AG09319 (cell line): ENCODE results near the gene NSA2.
"Not testable (repeated sequence)": the region's sequence is repeated elsewhere in the genome, so short reads cannot be mapped to it uniquely, and the experiment has no call there.

Experiments used
- DNase-seq: peaks from one replicate; pipeline ENCODE4 v3.0.0-alpha.2; 2010; ENCODE audit warnings: low read depth; ENCODE audit errors: extremely low read depth
- TF ChIP-seq, protein P1 (sequence below): IDR thresholded peaks from 2 replicates; pipeline ENCODE4 v1.5.1; 2011; ENCODE audit warnings: low read depth, mild to moderate bottlenecking, inconsistent platforms, low read length, moderate library complexity

Gene NSA2

DNA sequence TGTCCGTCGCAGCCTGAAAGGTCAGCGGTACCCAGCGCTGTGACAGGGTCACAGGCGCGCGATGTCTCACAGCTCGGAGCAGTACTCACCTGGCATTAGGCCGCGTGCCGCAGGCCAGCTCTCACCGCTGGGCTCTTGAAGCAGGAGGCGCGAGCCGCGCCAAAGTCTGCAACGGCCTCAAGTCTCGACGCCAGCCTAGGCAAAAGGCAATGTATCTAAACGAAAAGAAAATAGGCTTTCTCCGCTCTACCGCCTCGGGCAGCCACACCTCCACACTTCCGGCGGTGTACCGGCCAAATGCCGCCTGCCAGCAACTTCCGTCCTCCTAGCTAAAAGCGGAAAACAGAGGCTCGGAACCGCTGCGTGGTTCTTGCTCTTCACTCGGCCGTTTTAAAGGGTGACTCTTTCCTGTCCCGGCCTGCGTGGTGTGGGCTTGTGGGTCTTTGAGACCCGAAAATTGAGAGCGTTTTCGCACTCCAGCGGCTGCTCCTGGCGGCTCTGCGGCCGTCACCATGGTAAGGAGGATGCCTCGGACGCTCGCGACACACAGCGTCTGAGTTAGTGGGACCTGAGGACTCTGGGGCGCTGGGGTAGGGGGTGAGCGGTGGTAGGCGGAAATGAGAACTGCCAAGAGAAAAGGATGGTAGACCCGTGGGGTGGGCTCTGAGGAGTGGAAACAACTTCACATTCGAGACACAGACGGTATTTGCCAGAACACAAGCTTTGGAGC, at the start of gene NSA2, which contains the start of gene GFM2:
NSA2 (plus strand) TSS at position 401 of the 730 bp plus-strand sequence; CDS start at position 513, 112 bp downstream.
GFM2 (minus strand) TSS at position 269 of the 730 bp plus-strand sequence. CDS start 3,375 bp downstream, outside the sequence.
- TF ChIP-seq, protein P1, sequence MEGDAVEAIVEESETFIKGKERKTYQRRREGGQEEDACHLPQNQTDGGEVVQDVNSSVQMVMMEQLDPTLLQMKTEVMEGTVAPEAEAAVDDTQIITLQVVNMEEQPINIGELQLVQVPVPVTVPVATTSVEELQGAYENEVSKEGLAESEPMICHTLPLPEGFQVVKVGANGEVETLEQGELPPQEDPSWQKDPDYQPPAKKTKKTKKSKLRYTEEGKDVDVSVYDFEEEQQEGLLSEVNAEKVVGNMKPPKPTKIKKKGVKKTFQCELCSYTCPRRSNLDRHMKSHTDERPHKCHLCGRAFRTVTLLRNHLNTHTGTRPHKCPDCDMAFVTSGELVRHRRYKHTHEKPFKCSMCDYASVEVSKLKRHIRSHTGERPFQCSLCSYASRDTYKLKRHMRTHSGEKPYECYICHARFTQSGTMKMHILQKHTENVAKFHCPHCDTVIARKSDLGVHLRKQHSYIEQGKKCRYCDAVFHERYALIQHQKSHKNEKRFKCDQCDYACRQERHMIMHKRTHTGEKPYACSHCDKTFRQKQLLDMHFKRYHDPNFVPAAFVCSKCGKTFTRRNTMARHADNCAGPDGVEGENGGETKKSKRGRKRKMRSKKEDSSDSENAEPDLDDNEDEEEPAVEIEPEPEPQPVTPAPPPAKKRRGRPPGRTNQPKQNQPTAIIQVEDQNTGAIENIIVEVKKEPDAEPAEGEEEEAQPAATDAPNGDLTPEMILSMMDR, result no peak
- DNase-seq, result peak; percentile 79

DNA sequence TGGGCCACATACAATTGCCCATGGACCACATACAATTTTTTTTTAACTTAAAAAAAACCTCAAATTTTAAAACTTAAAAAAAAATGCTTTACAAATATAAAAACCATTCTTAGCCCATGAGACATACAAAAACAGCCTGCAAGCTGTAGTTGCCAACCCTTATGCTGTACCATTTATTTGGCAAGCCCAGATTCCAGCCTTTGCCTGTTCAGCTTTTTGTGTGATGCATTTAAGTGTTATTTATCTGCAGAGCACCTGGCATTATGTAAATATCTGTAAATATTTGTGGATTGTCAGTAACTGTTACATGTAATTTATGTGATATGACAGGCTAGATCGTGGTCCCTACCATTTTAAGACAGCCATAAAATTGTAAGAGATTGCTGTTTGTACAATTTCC, 49.5 kb upstream of the NSA2 start:
- DNase-seq, result no peak
- TF ChIP-seq, protein P1, result no peak

DNA sequence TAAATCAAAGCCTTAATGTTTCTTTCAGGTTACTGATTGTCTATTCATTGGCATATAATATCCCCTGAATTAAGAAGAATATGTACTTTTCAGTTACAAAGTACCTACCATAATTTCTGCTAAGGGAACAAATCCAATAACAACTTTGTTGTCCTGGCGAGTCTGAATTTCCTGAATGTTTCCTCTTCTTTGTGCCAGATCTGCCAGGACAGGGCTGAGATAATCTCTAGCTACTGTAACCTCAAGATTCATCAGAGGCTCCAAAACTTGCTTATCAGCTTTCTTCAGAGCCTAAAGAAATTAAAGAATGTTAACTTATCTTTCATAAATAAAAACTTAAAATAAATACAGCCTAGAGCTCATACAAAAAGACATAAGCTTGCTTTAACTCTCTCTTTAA, 44.8 kb upstream of the NSA2 start:
- DNase-seq, result no peak
- TF ChIP-seq, protein P1, result no peak

DNA sequence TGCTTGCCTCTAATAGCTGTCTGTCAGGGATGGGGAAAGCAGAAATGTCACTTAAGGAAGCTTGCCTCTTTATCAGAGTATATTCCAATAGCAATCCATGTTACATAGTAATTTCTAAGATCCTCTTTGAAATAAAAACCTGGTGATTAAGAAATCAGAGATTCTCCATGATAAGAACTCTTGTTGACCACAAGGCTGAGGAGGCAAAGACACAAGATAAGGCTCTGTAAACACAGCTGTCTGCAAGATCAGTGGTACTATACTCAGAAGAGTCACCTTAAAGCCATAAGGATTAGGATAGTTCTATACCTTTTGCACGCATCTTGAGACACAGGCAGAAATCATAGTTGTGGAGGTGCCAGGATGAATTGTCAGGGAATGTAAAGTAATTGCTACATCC, 41.7 kb upstream of the NSA2 start:
- DNase-seq, result no peak
- TF ChIP-seq, protein P1, result no peak

- TF ChIP-seq, protein P1, result no peak
- DNase-seq, result no peak
Observed at GRCh38 chr5:74736759-74737158, 30.3 kb upstream of the NSA2 start.

- DNase-seq, result no peak
- TF ChIP-seq, protein P1, result no peak
Observed at GRCh38 chr5:74738406-74738805, 28.6 kb upstream of the NSA2 start.

DNA sequence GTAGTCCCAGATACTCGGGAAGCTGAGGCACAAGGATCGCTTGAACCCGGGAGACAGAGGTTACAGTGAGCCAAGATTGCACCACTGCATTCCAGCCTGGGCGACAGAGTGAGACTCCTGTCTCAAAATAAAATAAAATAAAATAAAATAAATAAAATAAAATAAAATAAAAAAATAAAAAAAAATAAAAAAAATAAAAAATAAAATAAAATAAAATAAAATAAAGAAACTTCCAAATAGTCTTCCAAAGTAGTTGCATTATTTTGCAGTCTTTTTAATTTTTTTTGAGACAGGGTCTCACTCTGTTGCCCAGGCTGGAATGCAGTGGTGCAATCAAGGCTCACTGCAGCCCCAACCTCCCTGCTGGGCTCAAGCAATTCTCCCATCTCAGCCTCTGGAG, 18.3 kb upstream of the NSA2 start:
- not testable (repeated sequence) for DNase-seq

DNA sequence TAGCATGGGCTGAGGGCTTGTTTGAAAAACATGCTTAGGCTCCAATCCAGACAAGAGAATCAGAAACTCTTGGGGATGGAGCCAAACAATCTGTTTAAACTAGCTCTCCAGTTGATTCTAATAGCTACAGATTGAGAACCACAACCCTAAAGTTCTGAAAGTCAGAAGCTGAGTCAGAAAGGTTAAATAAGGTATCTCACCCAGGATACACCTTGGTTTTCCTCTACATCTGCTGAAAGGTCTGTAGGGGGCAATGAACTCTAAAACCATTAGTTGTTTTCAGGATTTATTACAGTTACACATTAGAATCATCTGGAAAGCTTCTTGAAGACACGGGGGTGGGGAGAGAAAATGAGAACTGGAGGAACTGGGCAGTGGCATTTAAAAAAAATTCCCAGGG, 5.8 kb upstream of the NSA2 start:
- DNase-seq, result no peak
- TF ChIP-seq, protein P1, result no peak
